H7 (cell line): ENCODE measurements around the gene VGLL2. TPM values are rescaled to one million over a fixed set of nuclear protein-coding genes. Genes with fewer than 3 reads are reported as not detected.

Source experiments
- DNase-seq: peaks from one replicate; pipeline ENCODE4 v3.0.0; 2012
- H3K27me3 ChIP-seq: 2 replicates; pipeline ENCODE4 v1.6.0; 2011; ENCODE audit warnings: mild to moderate bottlenecking, low read length; ENCODE audit not compliant: control insufficient read depth, insufficient read depth
- H3K36me3 ChIP-seq: replicated peaks from 2 replicates; pipeline ENCODE4 v1.5.1; 2011; ENCODE audit warnings: low read length; ENCODE audit not compliant: control insufficient read depth, insufficient read depth
- H3K4me3 ChIP-seq: 2 replicates; pipeline ENCODE4 v1.5.1; 2011; ENCODE audit warnings: low read depth, mild to moderate bottlenecking, control low read depth, low read length, moderate library complexity; ENCODE audit not compliant: insufficient read depth
- total RNA-seq: library from RNA; depleted of rRNA; stranded (reverse); fragments of >200 nt; shearing (Covaris generic); gene quantifications from 2 replicates; pipeline ENCODE4 v1.2.3, GENCODE V29; 2014

VGLL2 gene
- total RNA-seq, 1 experiment from 2014 or later, result not detected

GRCh38 chr6:117275711-117276110 is 10.4 kb downstream of the VGLL2 start:
- peaks cover 38% of the 10 kb centered on the region for H3K27me3 ChIP-seq
- no peak for DNase-seq
- no peaks in the 10 kb centered on the region for H3K36me3 ChIP-seq
- H3K4me3 ChIP-seq, result no peak overlapping the region

- Histone ChIP-seq H3K4me3 (no peak overlapping the region), H3K36me3 (no peaks in the 10 kb centered on the region), H3K27me3 (peaks cover 26% of the 10 kb centered on the region)
- no peak for DNase-seq
Measured at GRCh38 chr6:117276778-117277316, 11.5 kb downstream of the VGLL2 start.

GRCh38 chr6:117280922-117281321 is 15.6 kb downstream of the VGLL2 start:
- Histone ChIP-seq H3K4me3 (no peak overlapping the region), H3K36me3 (no peaks in the 10 kb centered on the region), H3K27me3 (no peaks in the 10 kb centered on the region)
- no peak for DNase-seq

DNA sequence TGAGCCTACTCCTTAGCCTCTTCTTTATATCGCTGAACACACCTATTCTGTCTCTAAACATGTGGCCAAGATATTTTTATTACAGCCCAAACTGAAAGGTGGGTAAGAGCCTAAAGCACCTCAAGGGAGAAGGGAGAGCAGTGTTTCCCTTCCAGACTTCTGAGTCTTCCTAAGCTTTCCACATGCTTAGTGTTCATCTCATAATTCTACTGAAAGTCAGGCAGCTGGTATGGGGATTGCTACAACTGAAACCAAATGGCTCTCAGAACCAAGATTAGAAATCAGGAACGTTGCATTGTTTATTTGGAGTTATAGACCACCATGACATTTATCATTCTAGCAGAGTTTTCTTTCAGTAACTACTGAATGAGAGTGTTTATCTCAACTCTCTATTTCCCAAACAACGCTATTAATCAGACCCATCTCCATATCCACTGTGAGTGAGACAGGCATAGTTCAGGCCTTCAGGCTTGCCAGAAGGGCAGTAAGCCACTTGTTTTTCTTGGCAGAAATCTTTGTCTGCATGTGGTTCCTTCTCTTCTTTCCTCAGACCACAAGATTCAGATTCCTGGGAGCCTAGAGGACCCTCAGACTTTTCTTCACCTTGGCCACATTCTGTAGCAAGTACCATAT is 22.8 kb downstream of the VGLL2 start:
- DNase-seq, result no peak
- no peaks in the 10 kb centered on the region for H3K36me3 ChIP-seq
- H3K27me3 ChIP-seq, result no peaks in the 10 kb centered on the region
- H3K4me3 ChIP-seq, result no peak overlapping the region

DNA sequence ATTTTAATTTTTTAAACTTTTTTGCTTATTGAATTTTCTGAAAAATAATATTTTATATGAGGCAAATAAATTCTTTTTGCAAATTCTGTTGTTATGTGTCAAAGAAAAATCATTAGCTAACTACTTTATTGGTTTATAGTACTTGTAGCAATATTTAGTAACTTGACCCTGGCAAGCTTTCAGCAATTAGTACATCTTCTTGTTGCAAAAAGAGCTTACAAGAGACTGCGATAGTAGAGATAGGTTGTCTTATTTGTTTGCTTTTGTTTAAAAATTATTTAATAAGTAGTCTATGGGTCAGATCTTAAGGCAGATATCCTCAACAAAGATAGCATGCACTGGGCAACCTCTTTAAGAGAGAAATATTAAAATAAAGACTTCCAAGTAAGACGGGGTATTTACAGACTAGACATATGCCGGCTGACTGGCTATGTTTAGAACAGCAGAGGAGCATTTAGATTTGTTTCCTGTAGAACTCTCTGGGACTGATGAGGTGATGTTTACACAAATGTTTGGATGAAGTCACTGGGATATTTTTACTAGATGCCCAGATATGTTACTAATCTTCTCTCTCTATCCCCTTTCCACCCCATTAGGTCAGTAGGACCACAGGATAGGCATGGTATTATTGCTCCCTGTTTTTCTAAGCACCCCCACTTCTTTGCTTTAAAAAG is 25.0 kb downstream of the VGLL2 start:
- H3K36me3 ChIP-seq, result no peaks in the 10 kb centered on the region
- no peak for DNase-seq
- no peaks in the 10 kb centered on the region for H3K27me3 ChIP-seq
- no peak overlapping the region for H3K4me3 ChIP-seq

DNA sequence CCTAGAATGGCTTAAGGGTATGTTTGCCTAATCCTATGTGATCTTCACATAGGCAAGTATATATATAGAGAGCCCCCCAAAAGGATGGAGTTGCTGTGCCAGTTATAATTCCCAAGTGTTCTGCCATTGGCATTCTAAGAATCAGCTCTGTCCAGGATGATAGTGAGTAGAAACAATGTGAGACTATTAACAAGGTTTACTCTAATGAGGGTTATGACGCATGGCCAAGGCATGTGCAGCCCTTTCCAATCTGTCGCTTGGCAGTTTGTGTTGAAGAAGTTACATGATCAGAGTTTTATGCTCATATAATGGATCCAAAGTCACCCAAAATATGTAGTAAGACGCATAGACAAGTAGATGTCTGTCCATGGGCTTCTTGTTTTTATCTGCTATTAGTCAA is 33.6 kb downstream of the VGLL2 start:
- H3K4me3 ChIP-seq, result no peak overlapping the region
- DNase-seq, result no peak
- H3K27me3 ChIP-seq, result no peaks in the 10 kb centered on the region
- no peaks in the 10 kb centered on the region for H3K36me3 ChIP-seq

- Histone ChIP-seq H3K27me3 (no peaks in the 10 kb centered on the region), H3K36me3 (no peaks in the 10 kb centered on the region), H3K4me3 (no peak overlapping the region)
- no peak for DNase-seq
Measured at GRCh38 chr6:117303323-117303722, 38.0 kb downstream of the VGLL2 start.

- Histone ChIP-seq H3K4me3 (no peak overlapping the region), H3K27me3 (no peaks in the 10 kb centered on the region), H3K36me3 (no peaks in the 10 kb centered on the region)
- no peak for DNase-seq
Measured at GRCh38 chr6:117304446-117304845, 39.1 kb downstream of the VGLL2 start.

DNA sequence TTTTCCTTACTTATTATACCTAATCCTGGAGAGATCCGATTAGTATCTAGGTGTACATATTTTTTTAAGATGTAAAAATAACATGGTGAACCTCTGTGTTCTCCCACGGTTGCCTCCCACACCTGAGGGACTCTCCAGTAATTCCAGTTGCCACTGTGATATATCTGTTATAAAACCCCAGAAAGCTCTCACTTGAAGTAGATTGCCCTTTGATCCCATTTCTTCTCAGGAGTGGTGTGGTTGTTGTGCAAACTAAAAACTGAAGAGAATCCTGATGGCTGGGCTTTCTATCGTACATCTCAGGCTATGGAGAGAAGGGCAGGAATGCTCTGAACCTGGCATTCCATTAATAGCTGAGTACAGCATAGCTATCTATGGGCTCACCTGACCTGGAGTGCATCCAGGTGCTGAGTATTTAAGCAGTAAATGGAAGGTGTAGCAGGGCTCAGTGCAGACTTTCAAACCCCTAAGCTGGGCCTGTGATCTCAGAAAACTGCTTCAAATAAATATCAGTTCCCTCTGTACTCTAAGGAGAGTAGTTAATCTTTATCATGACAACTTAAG is 41.0 kb downstream of the VGLL2 start:
- Histone ChIP-seq H3K4me3 (no peak overlapping the region), H3K27me3 (no peaks in the 10 kb centered on the region), H3K36me3 (no peaks in the 10 kb centered on the region)
- DNase-seq, result no peak

DNA sequence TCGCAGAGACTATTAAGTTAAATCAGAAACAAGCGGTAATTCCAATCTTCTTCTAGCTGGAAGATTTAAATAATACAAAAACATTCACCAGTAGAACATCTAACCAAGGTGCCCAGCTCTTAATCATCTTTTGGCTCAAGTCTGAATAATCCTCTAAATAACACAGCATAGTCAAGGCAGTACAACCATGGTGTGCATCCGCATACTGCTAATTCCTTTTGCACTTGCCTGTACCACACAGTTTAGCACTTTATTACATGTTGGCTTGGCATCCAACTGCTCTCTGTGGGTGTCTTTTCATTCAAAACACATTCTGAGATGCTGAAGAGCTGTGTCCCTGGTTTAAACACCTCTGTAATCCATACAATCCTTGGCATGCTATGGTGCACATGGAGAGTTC is 42.3 kb downstream of the VGLL2 start:
- DNase-seq, result no peak
- Histone ChIP-seq H3K4me3 (no peak overlapping the region), H3K36me3 (no peaks in the 10 kb centered on the region), H3K27me3 (no peaks in the 10 kb centered on the region)

GRCh38 chr6:117309069-117309468 is 43.7 kb downstream of the VGLL2 start:
- H3K4me3 ChIP-seq, result no peak overlapping the region
- no peaks in the 10 kb centered on the region for H3K36me3 ChIP-seq
- DNase-seq, result no peak
- no peaks in the 10 kb centered on the region for H3K27me3 ChIP-seq

- Histone ChIP-seq H3K27me3 (no peaks in the 10 kb centered on the region), H3K36me3 (no peaks in the 10 kb centered on the region), H3K4me3 (no peak overlapping the region)
- DNase-seq, result no peak
Measured at GRCh38 chr6:117309611-117310010, 44.3 kb downstream of the VGLL2 start.

DNA sequence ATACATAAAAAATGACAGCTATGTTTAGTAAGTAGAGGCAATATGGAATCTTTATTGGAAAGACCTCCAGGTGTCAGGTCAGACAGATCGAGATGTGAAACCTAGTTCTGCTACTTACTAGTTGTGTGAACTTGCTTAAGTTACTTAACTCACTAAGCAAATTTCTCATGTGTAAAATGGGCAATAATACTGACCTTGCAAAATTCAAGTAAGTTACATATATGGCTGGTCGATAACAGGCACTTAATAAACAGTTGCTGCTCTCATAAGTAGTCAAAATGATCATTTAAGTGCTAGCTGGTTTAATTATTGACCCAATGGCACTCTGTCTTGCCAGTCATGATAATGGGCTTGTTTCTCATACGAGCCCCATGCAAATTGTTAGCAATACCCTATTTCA is 46.0 kb downstream of the VGLL2 start:
- H3K27me3 ChIP-seq, result no peaks in the 10 kb centered on the region
- no peaks in the 10 kb centered on the region for H3K36me3 ChIP-seq
- no peak overlapping the region for H3K4me3 ChIP-seq
- DNase-seq, result no peak

DNA sequence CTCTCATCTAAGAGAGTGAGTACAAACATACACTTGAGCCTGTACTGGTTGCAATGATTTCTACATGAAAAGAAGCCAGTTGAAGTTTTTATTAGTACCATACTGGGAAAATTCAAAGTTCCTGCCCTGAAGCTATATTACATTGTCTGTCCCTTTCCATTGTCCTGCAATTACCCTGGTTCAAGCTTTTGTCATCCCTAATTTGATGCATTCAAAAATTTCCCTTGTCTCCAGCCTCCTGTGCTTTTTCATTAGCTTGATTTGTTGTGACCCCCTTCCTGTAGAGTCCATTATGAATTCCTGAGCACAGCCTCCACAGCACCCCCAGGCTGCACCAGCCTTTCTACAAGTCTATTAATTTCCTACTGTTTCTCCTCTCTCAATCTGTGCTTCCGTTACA is 46.4 kb downstream of the VGLL2 start:
- Histone ChIP-seq H3K27me3 (no peaks in the 10 kb centered on the region), H3K36me3 (no peaks in the 10 kb centered on the region), H3K4me3 (no peak overlapping the region)
- DNase-seq, result no peak

DNA sequence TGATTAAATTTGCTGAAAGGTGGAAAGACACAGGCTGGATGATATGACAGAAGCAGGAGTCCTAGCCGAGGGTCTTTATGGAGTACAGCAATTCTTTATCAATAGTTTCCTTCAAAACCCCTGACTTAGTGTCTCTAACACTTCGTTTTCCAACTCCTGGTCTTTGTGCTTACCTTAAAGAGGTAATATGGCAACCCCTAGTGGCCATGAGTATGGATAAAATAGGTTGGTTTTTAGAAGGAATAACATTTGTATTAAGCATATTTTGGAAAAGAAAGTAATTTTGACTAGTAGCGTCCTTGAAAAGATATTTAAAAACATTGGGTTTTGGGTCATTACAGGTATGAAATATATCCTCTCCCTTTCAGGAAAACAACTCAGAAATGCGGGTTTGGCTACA is 51.9 kb downstream of the VGLL2 start:
- Histone ChIP-seq H3K36me3 (no peaks in the 10 kb centered on the region), H3K4me3 (no peak overlapping the region), H3K27me3 (no peaks in the 10 kb centered on the region)
- DNase-seq, result peak; percentile 16
